GM10266 (cell line): ENCODE measurements around the gene EPB41L5.

Source experiments
- DNase-seq: peaks from one replicate; pipeline ENCODE4 v3.0.0; 2012; ENCODE audit errors: extremely low spot score
- TF ChIP-seq, protein P1 (sequence below): IDR thresholded peaks from 2 replicates; pipeline ENCODE4 v1.5.1; 2012; ENCODE audit warnings: mild to moderate bottlenecking, low read depth; ENCODE audit not compliant: control insufficient read depth, insufficient read depth; ENCODE audit errors: missing control alignments

EPB41L5 gene

DNA sequence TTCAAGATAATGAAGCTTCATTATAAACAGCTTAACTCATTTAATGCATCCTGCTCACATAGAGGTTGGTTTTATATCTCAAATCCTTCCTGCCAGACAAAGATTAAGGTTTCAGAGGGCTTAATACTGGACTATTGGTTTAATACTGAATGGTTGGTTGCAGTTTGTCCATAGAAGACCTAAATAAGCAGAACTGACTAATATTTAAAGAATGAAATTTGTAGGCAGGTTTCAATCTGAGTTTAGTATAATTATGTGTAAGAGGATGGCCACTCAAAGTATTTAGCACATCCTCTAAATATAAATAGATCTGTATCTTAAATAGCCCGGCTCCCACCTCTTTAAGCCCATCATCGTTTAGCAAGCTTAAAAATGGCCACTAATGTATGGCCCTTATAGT lies 92.5 kb downstream of the EPB41L5 start:
- DNase-seq: peak; percentile 15
- TF ChIP-seq, protein P1, sequence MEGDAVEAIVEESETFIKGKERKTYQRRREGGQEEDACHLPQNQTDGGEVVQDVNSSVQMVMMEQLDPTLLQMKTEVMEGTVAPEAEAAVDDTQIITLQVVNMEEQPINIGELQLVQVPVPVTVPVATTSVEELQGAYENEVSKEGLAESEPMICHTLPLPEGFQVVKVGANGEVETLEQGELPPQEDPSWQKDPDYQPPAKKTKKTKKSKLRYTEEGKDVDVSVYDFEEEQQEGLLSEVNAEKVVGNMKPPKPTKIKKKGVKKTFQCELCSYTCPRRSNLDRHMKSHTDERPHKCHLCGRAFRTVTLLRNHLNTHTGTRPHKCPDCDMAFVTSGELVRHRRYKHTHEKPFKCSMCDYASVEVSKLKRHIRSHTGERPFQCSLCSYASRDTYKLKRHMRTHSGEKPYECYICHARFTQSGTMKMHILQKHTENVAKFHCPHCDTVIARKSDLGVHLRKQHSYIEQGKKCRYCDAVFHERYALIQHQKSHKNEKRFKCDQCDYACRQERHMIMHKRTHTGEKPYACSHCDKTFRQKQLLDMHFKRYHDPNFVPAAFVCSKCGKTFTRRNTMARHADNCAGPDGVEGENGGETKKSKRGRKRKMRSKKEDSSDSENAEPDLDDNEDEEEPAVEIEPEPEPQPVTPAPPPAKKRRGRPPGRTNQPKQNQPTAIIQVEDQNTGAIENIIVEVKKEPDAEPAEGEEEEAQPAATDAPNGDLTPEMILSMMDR: no peak

DNA sequence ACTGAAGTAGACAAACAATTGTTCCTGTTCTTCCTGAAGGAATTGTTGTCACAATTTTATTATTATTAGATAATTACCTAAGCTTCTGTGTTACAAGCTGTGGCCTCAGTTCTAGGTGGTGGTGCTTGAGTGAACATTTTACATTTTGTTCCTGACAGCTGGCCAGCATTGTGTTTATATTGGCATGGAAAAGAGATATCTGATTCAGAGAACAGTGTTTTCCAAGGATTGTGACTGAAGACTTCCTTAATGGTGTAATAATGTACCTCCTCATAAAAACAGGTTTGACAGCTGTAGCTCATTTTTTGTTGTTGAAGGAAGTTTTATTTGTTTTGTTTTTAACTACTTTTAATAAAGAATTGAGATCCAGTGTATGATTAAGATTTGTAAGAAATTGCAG lies 95.2 kb downstream of the EPB41L5 start:
- no peak for DNase-seq
- TF ChIP-seq, protein P1: no peak

DNA sequence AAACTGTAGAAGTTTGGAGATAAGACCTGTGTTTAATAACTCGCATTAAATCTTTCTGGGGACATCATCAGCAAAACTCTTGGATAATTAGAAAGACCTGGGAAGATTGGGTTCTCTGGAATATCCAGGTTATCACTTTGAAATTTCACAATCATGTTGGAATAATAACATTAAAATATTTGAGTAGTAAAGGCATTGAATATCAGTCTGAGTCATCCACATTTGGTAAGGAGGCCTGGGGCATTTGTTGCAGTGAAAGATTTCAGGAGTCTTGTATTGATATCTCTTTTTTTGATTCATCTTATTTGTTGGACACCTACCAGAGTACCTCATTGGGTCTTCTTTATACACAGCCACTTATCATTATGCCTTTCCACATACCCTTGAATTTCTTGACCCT lies 95.9 kb downstream of the EPB41L5 start:
- DNase-seq: no peak
- TF ChIP-seq, protein P1: no peak

DNA sequence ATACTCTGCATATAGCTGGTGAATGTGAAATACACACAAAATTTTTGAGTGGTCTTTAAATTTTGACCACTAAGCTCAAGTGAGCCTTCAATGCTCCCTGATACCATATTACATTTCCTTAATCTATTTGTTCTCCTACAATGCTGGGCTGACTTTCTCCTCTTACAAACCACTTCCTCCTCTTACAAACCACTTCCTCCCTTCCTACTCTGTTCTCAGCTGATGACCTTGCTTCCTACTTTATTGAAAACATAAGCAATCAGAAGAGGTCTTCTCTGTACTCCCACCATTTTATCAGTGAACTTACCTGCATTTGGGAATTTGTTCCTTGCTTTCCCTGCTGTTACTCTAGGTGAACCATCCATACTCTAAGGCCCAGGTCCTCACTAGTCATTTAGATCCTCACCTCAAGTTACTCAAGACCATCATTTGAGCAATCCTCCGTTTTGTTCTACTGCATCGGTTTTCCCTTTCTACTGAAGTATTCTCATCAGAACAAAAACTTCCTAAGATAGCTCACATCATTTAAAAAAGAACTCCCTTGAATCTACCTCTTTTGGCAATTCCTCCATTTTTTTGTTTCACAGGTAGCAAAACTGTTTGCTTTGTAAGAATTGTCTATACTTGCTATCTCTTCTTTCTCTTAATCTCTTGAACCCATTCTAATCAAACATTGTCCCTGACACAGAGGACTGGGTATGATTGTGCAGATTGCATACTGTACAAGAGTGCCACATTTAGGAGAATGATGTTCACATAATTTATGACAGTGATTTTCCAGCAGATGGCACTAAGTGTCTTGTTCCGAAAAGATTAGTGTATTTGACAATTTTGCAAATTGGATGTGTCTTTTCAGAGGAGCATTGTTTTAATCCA lies 96.5 kb downstream of the EPB41L5 start:
- peak; percentile 31 for DNase-seq
- TF ChIP-seq, protein P1: peak; percentile 58

DNA sequence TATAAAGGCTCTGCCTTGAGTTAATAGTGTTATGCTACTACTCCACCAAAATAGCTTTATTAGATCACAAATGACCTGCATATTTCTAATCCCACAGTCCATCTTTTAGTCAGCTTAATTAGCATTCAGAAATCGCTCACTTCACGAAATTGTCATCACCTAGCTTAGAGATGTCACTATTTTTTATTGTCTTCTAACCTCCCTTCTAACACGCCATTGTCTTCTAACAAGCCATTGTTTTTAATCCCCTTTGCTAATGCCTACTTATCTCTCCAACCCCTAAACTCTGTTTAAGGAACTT lies 97.1 kb downstream of the EPB41L5 start:
- no peak for DNase-seq
- TF ChIP-seq, protein P1: no peak

DNA sequence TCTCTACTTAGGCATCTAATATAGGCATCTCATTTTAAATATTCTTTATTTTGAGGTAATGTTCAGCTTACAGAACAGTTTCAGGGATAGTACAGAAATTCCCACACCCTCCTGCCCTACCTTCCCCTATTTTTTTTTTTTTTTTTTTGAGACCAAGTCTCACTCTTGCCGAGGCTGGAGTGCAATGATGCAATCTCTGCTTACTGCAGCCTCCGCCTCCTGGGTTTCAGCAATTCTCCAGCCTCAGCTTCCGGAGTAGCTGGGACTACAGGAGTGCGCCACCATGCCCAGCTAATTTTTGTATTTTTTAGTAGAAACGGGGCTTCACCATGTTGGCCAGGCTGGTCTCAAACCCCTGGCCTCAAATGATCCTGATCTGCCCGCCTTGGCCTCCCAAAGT lies 97.6 kb downstream of the EPB41L5 start:
- TF ChIP-seq, protein P1: no peak
- no peak for DNase-seq

DNA sequence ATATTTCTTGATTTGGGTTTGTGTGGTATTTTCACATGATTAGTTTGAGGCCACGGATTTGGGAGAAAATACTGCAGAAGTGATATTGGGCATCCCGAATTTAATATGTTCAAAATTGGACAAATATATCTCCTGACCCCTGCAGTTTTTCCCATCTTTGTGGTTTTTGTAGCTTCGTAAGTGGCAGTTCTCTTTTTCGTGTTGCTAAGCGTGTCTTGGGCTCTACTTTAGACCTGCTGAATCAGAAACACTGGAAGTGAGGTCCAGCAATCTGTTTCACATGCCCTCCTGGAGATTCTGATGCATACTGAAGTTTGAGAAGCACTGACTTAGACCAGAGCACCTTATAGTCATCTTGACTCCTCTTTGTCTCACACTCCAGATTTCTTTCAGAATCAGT lies 98.3 kb downstream of the EPB41L5 start:
- TF ChIP-seq, protein P1: no peak
- DNase-seq: no peak
